Activated effector memory CD4-positive, alpha-beta T cell treated with anti-CD3 and anti-CD28 coated beads, Interleukin-2, amount 50 U/mL, for 16 hours (primary cell): Measurements from ENCODE around the gene MMAB.

Source experiments
- DNase-seq: peaks from one replicate; pipeline ENCODE4 v3.0.0-alpha.2; 2020

Gene MMAB

DNA sequence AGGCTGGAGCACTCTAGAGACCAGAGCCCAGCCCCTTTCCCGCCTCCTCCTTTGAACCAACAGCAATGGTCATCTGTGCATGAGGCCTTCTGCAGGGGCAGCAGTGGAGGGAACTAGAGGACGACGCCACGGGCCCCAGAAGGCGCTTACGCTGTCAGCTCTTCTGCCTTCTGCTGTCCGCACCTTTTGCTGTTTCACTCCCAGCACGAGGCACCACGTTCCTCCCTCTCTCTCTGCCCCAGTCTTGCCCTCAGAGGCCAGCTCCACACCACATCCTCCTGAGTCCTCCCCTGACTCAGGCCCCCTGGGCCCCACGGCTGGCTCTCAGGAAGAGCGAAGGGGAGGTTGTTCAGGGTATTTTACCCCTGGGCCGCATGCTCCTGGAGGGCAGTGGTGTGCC, 15.5 kb downstream of the MMAB start:
- DNase-seq, result no peak

DNA sequence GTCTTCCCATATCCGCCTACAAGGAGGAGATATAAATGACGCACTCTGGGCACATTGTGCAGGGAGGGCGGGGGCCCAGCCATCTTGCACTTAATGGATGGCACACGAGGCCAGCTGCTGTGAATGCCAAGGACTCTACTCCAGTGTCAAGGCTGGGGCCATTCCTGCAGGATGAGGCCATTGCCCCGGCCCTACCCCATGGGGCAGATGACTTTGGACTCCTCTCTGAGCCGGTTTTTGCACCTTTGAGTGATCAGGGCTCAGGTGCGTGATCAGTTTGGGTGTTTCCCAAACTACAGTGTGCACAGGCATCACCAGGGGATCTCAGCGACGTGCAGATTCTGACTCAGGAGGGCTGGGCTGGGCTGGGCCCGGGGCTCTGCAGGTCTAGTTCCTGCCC, 16.1 kb downstream of the MMAB start:
- DNase-seq, result no peak

DNA sequence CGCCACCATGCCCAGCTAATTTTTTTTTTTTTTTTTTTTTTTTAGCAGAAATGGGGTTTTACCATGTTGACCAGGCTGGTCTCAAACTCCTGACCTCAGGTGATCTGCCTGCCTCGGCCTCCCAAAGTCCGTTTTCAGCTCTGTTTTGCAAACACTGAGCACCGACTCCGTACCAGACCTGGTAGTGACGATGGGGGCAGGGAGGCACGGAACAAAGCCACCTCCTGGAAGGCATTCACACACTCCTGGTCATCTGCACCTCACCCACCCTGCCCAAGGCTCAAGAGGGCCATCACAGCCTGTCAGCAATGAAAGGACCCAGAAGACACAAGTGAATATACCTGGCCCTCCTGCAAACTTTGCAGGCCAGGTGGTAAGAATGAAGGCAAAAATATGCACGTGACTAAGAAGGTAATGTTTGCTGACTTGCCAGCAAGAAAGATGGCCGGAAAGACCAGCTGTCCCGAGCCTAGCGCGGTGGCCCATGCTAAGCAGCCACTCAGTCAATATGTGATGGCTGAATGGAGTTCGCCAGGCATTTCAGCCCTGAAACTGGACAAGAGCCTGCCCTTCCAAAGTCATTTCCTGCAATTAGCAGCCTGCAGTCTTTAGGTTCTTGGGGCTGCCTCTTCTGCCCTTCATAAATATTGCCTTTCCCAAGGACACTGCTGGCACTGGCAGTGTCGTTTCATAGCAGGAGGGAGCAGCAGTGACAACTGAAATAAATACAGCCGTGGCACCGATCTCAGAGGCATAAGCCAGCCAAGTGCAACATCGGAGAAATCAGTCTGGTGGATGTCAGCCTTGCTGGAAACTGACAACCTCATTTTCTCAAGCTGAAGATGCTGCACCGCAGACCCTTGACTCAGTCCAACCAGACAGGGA, 17.6 kb downstream of the MMAB start:
- DNase-seq, result no peak

DNA sequence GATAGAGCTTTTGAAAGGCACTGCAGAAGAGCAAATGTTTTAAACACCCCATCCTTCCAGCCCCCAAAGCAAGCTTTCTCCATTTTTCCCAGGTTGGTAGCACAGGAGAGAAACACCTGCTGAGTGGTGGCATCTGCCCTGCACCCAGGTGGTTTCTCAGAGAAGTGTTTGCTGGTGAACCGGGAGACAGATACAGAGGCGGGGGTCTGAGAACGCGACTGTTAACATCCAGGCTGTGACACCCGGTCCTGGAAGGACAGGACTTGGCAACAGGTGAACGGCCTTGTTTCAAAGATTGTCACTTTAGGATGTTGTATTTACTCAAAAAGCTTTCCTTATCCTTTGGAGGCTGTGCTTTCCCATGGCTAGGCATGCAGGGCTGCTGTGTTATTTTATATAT, 18.5 kb downstream of the MMAB start:
- DNase-seq, result no peak

DNA sequence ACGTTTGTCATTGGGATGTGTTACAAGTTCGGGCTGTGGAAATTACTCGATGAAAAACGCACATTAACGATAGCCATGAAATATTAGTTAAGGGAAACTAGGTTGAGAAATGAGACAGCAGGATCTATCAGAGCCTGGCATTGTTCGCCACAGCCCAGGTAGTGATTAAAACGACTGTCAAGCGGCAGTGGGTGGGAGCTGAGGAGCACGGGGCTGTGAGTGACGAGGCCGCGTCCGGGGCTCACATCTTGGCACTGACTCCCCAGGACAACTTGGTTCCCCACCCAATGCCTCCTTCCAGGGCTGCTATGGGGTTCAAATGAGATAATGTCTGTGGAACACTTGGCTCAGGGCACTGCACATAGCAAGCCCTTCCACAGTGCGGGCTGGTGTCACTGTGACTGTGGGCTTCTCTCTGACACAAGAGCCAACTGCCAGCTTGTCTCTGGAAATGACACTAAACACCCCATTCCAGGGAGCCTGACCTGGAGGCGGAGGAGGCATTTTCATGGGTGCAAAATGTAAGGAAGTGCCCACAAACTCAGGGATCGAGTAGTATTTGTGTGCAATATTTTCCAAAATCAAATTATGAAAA, 19.3 kb downstream of the MMAB start:
- DNase-seq, result no peak

DNA sequence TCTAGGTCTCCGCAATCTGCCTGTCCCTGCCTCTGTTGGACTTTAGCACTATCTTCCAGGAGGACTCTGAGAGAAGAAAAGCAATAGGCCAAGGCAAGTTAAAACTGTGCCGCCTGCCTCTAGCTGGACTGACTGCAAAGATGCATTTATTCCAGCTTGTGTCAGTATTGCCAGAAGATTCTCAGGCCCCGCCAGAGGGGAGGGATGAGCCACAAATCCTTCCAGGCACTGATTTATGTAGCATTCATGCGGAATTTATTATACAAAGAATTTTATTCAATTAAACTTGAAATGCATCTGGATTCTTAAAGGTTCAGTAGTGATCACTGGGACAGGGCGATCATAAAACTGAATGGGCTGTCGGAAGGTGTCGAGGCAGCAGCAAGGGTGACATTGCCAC, 19.8 kb downstream of the MMAB start:
- DNase-seq, result no peak

DNA sequence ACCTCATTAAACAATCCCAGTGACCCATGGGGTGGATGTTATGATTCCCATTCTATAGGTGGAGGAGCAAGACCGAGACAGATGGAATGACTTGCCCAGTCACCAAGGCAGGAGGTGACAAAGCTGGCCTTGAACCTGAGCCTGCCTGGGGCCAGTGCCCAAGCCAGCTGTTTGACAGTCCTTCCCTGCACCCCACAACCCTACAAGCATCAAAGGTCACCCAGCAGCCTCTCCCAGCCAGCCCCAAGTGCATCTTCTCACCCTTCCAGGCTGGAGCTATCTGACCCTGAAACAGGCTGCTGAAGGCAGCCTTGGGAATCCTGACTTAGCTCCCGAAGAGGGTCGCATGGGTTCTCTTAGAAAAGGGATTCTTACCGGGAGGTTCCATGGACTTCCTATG, 20.3 kb downstream of the MMAB start:
- no peak for DNase-seq

DNA sequence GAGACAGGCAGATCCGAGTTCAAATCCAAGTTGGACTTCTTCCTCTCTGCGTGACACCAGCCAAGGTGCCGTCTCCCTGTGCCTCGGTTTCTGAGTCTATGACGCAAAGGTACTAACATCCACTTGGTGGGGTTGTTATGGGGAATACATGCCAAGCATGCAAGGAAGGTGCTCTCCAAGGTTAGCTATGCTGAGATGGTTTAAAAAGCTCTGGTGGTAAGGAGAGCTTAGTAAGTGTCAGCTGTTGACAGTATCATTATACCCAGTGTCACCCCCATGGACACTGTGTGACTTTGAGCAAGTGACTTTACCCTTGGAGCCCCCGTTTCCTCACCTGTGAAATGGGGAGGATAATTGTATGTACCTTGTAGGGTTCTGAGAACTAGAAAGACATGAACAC, 22.2 kb downstream of the MMAB start:
- DNase-seq, result no peak

DNA sequence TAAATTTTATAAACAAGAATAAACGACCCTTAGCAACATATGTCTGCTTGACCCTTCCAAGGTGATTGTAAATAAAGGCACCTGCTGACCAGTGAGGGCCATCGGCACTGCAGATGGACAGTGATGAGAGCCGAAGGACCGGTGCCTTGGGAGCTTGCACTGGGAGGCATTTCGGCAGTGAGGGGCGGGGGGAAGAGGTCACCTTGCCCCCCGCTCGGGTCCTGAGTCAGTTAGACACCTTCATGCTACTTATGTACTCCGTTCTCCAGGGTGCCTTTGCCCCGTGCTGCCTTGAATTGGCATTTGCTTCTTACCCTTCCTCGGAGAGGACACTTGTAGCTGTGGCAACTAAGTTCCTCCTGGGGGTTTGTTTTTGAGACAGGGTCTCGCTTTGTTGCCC, 23.0 kb downstream of the MMAB start:
- no peak for DNase-seq

DNA sequence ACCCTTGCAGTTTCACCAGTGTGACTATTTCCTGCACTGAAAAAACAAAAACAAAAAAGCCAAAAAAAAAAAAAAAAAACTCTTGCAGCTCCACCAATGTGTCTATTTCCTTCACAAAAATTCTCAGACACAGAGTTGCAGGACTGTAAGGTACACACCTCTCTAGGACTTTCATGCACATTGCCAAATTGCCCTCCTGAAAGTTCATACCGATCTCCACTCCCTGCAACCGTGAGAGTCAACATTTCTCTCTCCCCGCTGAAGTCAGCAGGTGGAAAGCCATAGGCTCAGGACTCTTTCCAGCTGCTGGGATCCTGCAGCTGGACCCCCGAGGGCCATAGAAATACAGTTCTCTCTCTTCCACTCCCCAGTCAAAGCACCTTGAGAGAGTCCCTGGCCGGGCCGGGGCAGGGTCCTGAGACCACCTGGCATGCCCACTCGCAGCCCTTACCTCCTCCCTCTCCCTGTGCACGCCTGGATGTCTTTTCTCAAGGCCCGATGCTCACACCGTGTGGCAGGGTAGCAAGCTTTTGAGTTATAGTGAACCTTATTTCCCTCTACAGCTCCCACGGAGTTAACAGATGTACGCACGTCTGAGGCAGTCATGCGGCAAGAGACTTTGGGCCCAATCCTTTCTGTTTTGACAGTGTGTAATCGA, 23.6 kb downstream of the MMAB start:
- no peak for DNase-seq

DNA sequence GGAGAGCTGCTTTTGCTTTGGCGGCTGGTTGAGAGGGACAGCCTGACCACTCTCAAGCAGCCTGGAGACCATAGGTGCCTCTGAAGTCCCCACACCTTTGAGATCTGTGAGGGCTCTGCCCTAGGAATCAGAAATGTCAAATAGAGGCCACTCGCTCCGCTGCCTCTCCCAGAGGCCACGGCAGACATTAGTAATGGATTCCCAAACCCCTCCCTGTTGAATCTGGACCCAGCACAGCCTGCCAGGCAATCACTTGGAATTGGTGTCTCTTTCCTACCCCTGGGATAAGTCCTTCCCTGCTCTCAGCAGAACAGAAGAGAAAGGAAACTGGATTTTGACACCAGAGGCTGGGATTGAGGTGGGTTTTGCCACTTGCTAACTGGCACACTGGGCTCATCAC, 25.0 kb downstream of the MMAB start:
- no peak for DNase-seq

DNA sequence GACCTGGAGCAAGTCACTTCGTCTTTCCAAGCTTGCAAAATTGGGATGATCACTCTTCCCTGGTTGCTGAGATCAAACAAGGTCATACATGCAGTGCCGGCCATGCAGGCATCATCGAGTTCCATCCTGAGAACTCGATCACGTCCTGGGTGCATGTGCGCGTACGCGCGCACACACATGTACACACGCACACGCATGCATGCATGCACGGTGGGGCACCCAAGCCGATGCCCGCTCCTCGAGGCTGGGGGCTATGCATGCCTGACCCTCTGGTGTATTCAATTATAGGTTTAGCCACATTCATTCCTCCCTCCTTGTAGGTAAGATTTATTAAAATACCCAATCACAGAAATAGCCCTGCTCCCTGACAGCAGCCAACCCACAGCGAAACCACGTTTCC, 26.0 kb downstream of the MMAB start:
- no peak for DNase-seq

DNA sequence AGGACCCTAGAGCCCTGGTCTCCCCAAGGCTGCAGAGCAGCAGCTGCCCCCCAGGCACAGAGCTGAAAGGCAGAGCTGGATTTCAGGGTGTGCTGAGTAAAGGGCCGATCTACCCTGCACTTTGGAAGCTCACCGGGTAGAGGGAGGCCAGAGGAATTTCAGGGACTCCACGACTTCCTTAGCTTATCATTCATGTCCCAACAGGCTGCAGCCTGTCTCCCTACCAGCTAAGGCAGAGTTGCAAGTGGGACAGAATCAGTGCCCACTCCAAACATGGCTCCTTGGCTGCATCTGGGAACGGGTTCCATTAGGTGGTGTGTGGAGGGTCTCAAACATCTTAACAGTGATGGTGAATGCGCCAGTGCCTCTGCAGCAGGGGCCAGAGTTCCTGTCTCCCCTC, 27.5 kb downstream of the MMAB start:
- no peak for DNase-seq

DNA sequence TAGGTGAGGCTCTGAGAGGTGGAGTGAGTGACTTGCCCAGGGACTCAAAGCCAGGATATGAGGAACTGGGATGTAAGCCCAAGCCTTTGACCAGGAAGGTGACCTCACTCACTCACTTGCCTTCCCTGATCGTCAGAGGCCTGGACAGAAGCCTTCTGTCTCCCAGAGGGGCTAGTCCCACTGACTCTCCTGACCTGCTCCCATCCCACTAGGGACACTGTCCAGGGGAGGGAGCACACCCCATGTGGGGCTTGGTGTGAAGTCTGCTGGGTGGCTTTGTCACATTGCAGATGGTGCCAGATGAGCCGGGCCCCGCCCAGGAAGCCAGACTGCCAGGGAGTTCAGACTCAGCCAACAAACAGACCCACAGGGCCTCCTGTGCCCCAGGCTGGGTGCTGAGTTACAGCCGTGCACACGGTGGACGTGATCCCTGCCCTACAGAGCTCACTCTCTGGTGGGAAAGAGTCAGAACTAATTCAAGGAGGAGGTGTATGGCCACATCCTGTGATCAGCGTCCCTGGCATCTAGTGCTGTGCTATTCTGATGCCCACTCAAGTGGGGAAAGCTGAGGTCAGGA, 28.3 kb downstream of the MMAB start:
- no peak for DNase-seq

DNA sequence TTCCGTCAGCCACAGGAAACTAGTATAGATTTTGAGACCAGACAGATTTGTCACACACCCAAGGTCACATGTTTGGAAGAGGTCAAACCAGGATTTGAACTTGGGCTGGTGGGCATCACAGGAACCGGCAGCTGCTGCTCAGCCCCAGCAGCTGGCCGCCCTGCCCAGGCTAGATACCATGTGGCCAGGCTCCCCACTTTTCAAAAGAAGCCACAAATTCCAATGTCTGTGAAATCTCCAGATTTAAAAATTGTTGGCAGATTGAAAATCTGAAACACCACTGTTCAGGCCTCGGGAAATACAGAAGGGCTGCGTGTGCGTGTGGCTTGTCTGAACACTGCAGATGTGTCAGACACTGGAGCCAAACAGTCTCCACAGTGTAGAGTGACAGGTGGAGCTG, 30.4 kb downstream of the MMAB start:
- no peak for DNase-seq

DNA sequence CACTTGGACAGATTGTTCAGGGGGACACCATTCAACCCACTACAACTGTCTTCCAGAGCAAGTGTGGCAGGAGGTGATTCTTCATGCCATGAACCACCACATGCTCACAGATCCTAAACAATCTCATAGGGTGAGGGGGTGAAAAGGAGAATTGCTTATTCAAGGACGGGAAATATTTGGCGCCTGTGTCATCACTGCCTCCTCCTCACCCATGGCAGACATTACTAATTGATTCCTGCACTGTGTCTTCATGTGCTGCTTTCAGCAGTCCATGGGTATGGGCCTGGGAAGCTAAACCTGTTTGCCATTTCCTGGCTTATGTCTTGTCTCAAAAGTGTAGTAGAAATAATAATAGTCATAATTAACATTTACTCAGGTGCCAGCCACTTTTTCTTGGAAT, 31.3 kb downstream of the MMAB start:
- DNase-seq, result no peak

DNA sequence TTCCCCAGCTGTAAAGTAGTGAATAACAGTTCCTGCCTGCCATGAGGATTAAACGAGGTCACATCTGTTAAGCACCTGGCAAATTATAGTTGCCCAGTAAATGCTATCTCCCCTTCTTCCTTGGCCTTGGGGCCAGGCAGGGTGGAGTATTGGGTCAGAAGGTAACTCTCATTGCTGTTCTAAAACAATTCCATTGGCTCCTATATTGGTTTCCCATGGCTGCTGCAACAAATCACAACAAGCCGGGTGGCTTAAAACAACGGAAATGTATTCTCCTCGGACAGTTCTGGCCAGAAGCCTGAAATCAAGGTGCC, 31.9 kb downstream of the MMAB start:
- DNase-seq, result no peak

DNA sequence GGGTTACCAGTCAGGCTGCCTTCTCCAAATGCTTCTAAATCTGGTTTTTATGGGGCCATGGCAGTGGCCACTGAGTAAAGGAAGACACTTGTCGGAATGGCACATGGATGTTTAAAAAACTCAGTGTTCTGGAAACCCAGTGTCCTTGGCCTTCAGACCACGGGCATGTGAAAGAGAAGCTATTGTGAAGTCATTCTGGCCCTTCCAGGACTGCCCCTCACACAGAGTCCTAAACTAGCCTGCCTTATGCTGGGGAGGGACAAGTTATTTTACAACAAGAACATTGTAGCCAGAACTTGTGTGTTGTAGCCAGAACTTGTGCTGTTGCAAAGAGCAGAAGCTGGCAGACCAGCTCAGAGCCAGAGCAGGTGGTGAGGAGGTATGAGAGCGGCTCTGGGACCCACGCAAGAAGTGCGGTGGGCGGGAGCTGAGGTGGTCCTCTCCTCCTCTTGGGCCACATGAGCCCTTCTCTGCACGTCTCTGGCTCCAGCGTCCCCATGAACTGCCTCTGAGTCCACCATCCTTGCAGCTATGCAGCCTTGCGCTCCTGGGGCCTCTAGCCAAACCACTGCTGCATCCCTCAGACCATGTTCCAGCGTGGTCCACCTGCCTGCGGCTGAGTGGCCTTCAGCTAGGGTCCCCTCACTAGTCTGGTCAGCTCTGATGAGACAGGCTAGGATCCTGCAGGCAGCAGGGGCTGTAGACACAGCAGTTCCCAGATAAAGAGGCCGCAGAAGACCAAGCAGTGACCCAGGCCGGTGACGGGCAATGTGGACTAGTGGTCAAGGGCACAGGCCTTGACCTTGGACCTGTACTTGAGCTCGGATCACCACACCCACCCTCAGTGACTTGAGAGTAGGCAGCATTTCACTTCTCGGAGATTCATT, 32.5 kb downstream of the MMAB start:
- no peak for DNase-seq

DNA sequence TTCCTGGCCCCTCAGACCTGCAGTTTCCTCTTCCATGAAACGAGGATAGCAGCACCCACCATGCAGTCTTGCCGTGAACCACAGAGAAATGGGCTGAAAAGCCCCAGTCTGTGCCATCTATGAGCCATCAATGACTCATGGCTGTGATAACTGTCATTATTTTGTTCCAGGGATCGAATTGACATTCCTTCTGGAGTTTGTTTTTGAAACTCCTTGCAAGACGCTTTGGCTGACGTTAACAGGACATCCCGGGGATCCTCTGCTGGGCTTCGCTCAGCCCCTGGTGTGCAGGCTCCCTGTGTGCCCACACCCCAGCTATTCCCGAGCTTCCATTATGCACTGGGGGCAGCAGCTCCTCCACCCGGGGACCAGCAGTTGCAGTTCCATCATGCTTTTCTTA, 33.8 kb downstream of the MMAB start:
- DNase-seq, result no peak

DNA sequence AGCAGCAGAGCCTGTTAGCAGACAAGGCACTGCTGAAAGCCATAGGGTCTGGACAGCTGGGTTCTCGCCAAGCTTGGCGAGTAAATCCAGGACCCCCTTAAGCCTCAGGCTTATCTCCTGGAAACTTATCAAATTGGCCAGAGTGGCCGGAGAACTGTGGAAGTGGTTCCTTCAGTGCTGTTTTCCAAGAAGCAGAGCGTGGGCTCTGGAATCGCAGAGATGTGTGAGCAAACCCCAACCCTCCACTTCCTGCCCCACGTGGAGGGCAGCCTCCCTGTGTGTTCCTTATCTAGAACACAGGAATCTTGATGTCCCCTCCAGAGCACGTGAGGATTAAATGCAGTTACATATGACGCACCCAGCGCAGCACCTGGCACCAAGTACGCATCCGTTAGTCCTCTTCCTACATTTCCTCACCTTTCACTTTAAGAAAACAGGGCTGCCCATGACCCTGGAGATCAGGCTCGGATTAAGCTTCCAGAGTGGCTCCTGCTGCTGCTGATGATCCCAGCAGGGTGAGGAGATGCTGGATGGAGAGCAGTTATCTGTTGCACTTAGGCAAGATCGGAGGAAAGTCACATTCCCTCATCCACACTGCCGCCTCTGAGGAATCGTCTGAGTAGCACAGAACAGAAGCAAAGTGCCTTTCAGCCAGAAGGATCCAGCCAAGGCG, 35.0 kb downstream of the MMAB start:
- no peak for DNase-seq

DNA sequence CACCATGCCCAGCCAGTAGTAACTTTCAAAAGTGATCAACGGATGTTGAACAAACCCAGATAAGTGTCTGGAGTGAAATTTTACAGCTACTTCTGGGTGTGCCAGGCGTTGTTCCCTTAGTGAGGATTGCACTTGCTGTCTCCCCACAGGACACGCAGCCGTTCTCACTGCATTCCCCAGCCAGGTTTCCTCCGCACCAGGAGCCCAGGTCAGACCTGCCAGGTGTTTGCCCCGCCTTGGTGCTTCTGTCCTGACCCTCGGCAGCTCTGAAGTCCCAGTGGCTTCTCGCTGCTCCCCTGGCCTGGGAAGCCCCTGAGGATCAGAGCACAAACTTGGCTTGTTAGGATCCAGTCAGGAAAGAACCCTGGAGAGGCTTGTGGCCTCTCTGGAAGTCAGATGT, 36.2 kb downstream of the MMAB start:
- no peak for DNase-seq

DNA sequence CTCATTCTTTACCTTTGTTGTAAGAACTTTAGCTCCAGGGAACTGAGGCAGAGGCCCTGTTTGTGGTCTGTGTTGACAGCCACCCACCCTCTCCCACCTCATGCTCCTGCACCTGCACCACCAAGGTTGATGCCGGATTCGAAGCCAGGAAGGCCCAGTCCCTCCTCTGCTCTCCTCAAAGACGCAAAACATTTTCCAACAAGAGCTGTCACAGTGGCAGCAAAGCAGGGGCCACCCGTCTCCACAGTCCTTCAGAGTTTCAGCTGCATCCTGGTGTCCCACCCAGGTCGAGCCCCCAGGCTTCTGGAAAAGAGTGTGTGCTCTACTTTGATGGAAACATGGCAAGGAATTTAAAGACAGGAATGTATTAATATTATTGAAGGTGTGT, 37.4 kb downstream of the MMAB start:
- no peak for DNase-seq
